ENCODE data around the gene SLC37A3. TPM values are rescaled to one million over a fixed set of nuclear protein-coding genes. Genes with fewer than 3 reads are reported as not detected.

Gene SLC37A3
- total RNA-seq, 1 donor from 2014 or later: 83.4 TPM

GRCh38 chr7:140295224-140295738, 103.0 kb downstream of the SLC37A3 start:
- no peaks in the 10 kb centered on the region for H3K27me3 ChIP-seq
- Mint-ChIP-seq H3K27me3 (ENCODE audit: insufficient read depth, low read depth) (no peaks in the 10 kb centered on the region), H3K4me1 (no peaks in the 10 kb centered on the region), H3K27ac (no peak overlapping the region), H3K4me3 (no peak overlapping the region), H3K36me3 (no peaks in the 10 kb centered on the region), H3K9me3 (no peaks in the 10 kb centered on the region)
- H3K9me3 ChIP-seq (ENCODE audit: low read depth): no peaks in the 10 kb centered on the region
- no peak overlapping the region for H3K4me2 ChIP-seq
- no peaks in the 10 kb centered on the region for H3K36me3 ChIP-seq
- no peaks in the 10 kb centered on the region for H4K20me1 ChIP-seq (ENCODE audit: low read depth)
- H3K4me3 ChIP-seq: no peak overlapping the region
- DNase-seq (ENCODE audit: low spot score): no peak
- H3K4me1 ChIP-seq: no peaks in the 10 kb centered on the region
- H3F3A ChIP-seq (ENCODE audit: low read depth): no peaks in the 10 kb centered on the region
- H2AFZ ChIP-seq (replicated peaks): no peak overlapping the region
- H3K27ac ChIP-seq: no peak overlapping the region
- no peak overlapping the region for H3K9ac ChIP-seq
- no peaks in the 10 kb centered on the region for H3K79me2 ChIP-seq (ENCODE audit: low read depth)
- TF ChIP-seq EZH2 (IDR thresholded peaks at IDR 0.05) (no peak), EZH2phosphoT487 (IDR thresholded peaks at IDR 0.05) (no peak), CTCF (IDR thresholded peaks at IDR 0.05) (no peak)

- no peak for TF ChIP-seq EZH2phosphoT487 (IDR thresholded peaks at IDR 0.05)
- no peak for TF ChIP-seq CTCF (IDR thresholded peaks at IDR 0.05)
- no peak for TF ChIP-seq EZH2 (IDR thresholded peaks at IDR 0.05)
- no peak overlapping the region for H2AFZ ChIP-seq (replicated peaks)
- no peak overlapping the region for H3K9ac ChIP-seq
- no peaks in the 10 kb centered on the region for H3K36me3 ChIP-seq
- no peaks in the 10 kb centered on the region for H4K20me1 ChIP-seq (ENCODE audit: low read depth)
- H3K4me1 ChIP-seq: no peaks in the 10 kb centered on the region
- no peak overlapping the region for H3K4me3 Mint-ChIP-seq
- no peak overlapping the region for H3K4me3 ChIP-seq
- no peaks in the 10 kb centered on the region for H3K27me3 Mint-ChIP-seq (ENCODE audit: insufficient read depth, low read depth)
- DNase-seq (ENCODE audit: low spot score): no peak
- H3K9me3 Mint-ChIP-seq: no peaks in the 10 kb centered on the region
- no peaks in the 10 kb centered on the region for H3K79me2 ChIP-seq (ENCODE audit: low read depth)
- H3K4me1 Mint-ChIP-seq: no peaks in the 10 kb centered on the region
- no peak overlapping the region for H3K4me2 ChIP-seq
- no peaks in the 10 kb centered on the region for H3K36me3 Mint-ChIP-seq
- H3K27me3 ChIP-seq: no peaks in the 10 kb centered on the region
- no peaks in the 10 kb centered on the region for H3F3A ChIP-seq (ENCODE audit: low read depth)
- H3K27ac ChIP-seq: no peak overlapping the region
- no peaks in the 10 kb centered on the region for H3K9me3 ChIP-seq (ENCODE audit: low read depth)
- no peak overlapping the region for H3K27ac Mint-ChIP-seq
Measured at GRCh38 chr7:140294454-140294853, 103.9 kb downstream of the SLC37A3 start.

- no peak overlapping the region for H3K27ac Mint-ChIP-seq
- no peaks in the 10 kb centered on the region for H3K27me3 Mint-ChIP-seq (ENCODE audit: insufficient read depth, low read depth)
- H3K4me1 Mint-ChIP-seq: no peaks in the 10 kb centered on the region
- H3K4me3 Mint-ChIP-seq: no peak overlapping the region
- H3K9me3 Mint-ChIP-seq: no peaks in the 10 kb centered on the region
- H3F3A ChIP-seq (ENCODE audit: low read depth): no peaks in the 10 kb centered on the region
- no peak overlapping the region for H3K4me3 ChIP-seq
- no peaks in the 10 kb centered on the region for H3K79me2 ChIP-seq (ENCODE audit: low read depth)
- no peaks in the 10 kb centered on the region for H4K20me1 ChIP-seq (ENCODE audit: low read depth)
- H3K27me3 ChIP-seq: no peaks in the 10 kb centered on the region
- no peak overlapping the region for H3K4me2 ChIP-seq
- H3K36me3 ChIP-seq: no peaks in the 10 kb centered on the region
- H3K27ac ChIP-seq: no peak overlapping the region
- H3K9ac ChIP-seq: no peak overlapping the region
- no peaks in the 10 kb centered on the region for H3K4me1 ChIP-seq
- H2AFZ ChIP-seq (replicated peaks): no peak overlapping the region
- no peaks in the 10 kb centered on the region for H3K9me3 ChIP-seq (ENCODE audit: low read depth)
- TF ChIP-seq EZH2 (IDR thresholded peaks at IDR 0.05) (no peak), EZH2phosphoT487 (IDR thresholded peaks at IDR 0.05) (no peak), CTCF (IDR thresholded peaks at IDR 0.05) (no peak)
- no peaks in the 10 kb centered on the region for H3K36me3 Mint-ChIP-seq
- DNase-seq (ENCODE audit: low spot score): no peak
Measured at GRCh38 chr7:140292438-140292837, 105.9 kb downstream of the SLC37A3 start.
